ENCODE results near the gene HAND1.

The HAND1 gene

DNA sequence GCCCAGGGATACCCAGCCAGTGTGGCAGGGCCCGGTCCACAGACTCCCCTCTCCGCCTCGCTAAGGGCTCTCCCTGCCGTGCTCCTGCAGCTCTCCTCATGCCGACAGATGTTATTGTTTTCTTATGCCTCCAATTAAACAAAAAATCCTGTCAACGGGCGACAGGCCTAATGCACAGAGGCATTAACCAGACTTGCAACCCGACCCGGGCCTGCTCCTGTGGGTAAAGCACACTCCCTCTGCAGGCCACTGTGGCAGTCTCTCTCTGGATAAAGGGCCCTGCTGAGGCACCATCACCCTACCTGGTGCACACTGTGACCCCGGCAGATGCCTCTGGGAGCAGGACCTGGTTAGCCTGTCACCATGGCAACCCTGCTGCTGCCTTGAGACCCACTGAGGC is 27.5 kb upstream of the HAND1 start:
- no peak for ATAC-seq

DNA sequence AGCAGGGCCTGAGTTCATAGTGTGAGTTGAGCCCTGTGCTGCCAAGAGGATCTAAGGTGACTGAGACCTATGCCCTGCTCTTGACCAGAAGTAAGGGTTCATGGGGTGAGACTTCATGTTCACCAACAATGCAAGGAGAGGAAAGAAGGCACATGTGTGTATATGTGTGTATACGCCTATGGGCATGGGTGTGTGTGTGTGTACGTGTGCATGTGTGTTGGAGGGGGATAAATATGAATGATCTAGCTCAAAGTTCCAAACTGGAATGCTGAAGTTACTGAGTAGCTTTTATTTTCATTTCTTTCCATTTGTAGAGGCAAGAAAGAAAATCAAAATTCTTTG is 25.6 kb upstream of the HAND1 start:
- ATAC-seq: no peak

DNA sequence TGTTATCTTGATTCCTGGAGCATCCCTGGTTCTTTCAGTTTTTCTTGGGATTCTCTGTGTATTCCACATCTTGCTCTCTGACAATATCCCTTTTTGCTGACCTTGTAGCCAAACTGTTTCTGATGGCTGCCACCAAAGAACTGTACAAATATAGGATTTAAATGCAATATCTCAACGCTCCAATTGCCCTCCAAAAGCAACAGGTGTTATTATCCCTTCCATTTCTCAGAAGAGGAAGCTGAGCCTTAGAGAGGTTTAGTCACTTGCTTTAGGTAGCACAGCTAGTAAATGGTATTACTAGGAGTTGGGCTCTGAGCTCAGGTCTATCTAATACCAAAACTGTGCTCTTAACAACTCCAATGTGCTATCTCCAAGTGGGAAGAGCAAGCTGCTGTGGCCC is 24.2 kb upstream of the HAND1 start:
- no peak for ATAC-seq

DNA sequence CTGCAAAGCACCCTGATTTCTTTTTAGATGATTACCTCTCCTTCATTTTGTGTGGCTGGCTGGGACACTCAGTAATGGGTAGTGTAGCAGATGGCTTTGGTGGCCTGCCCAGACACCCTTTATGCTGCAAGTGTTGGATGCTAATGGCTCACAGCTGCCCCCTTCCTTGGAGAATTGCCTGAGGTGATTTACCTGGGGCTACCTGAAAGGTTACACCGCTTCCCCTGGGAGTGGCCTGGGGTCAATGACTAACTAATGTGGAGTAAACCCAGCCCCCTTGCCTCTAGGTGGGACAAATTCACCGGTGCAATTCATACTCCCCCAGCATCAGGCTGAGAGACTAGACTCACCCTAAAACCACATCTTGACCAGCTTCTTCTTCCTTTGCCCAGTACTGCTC is 23.5 kb upstream of the HAND1 start:
- ATAC-seq: no peak

DNA sequence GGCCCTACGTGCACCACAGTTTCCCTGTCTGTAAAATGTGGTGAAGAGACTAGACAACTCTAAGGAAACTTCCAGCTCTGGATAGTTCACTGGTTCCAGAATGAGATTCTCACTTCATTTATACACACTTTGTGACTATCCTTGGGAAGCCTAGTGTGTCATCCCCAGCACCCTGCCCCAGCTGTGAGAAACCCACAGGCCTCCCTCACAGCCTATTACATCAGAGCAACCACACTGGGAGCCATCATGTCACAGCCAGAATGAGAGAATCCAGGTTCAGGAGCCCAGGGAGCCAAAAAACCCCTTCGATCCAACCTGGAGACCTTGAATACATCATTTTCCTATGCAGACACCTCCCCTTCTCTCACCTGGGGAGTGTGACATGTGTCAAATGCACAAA is 21.0 kb upstream of the HAND1 start:
- ATAC-seq: no peak

DNA sequence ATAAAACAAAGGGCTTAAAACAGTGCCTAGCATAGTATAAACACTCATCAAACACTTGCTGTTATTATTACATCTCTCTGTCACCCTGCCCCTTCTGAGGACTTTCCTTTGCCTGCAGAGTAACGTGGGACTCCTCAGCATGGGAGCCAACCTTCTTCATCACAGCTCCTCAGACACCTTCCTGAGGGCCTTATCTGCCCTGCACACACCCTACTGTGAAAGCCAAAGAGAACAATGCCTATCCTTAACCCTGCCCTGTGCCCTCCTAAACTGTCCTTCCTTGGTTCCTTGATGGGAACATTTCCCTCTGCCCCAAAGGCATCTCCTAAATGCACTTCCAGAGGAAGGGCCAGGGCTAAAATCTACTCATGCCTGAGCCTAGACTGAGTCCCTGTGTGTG is 20.6 kb upstream of the HAND1 start:
- ATAC-seq: no peak

DNA sequence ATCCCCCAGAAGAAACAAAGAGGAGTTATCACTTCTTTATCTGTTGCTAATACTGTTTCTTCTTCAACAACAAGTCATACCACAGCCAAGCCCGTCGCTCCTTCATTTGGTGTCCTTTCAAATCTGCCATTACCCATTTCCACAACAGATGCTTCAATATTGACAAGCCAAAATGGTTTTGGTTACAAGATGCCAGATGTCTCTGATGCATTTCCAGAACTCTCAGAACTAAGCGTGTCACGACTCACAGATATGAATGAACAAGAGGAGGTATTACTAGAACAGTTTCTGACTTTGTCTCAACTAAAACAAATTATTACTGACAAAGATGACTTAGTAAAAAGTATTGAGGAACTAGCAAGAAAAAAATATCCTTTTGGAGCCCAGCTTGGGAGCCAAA is 16.0 kb upstream of the HAND1 start:
- ATAC-seq: no peak

DNA sequence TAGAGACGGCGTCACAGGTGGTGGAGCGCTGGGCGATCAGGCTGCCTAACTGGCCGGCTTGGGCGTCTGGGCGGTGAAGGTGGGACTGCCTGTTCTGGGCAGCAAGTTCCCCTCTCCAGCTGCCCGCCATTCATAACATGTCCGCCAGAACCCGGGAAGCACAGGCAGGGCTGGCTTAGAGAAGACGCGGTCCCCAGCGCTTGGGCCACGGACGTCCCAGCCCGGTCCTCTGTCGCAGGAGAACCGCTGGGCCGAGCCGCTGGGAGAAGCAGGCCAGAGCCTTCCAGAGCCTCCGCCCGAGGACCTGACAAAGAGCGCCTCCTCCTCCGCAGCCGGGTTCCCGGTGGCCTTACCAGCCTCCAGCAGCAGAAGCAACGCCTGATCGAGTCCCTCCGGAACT is 15.2 kb upstream of the HAND1 start:
- ATAC-seq: no peak

DNA sequence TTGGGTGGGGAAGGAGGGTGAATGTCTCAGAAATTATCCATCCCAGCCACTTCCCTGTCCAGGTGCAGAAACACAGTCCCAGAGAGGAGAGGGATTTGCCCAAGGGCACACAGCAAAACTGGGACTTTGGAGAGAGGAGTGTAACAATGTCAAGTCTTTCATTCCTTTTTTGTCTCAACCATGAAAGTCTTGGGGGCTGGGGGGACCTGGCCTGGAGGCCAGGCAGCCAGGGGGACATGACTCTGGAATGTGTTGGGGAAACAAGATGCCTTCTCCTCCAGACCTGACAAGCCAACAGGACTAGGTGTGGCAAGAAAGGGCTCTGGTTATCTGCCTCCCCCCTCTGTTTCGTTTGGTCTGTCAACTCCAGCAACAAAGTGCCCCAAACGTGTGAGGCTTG is 13.9 kb upstream of the HAND1 start:
- no peak for ATAC-seq

DNA sequence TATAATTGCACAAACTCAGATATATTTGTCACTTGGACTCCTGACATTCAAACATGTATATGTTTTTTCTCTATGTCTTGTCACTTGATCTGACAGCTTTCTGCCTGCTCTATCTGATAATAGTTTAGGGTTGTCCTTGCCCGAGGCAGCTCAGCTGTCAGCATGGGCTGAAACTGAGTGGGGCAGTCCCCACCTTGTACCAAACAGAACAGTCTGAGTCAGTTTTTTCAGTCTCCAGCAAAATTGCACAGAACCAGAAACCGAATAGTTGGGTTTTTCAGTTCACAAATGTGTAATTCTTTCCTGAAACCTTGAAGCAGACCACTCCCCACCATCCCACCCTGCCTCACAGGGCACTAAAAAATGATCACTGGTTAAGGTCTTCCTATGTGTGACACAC is 9.5 kb upstream of the HAND1 start:
- peak; percentile 98 for ATAC-seq

DNA sequence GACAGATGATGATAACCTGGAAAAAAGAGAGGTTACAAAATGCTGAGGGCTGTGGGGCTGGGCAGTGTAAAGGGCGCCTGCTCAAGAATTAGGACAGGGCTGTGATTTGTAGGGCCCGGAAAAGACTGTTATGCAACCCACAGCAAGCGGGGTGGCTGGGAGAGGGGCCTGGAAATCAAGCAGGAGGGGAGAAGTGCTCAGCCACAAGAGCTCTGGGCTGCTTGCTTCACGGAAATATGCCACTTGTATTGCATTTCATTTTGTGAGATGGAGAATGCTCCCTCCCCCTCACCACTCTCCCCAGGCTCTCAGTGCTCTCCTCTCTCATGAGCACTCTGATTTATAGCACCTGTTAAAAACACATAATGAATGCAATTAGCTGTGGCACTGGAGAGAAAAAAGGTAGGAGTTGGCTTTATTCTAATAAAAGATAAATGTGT is 8.4 kb upstream of the HAND1 start:
- ATAC-seq: no peak

DNA sequence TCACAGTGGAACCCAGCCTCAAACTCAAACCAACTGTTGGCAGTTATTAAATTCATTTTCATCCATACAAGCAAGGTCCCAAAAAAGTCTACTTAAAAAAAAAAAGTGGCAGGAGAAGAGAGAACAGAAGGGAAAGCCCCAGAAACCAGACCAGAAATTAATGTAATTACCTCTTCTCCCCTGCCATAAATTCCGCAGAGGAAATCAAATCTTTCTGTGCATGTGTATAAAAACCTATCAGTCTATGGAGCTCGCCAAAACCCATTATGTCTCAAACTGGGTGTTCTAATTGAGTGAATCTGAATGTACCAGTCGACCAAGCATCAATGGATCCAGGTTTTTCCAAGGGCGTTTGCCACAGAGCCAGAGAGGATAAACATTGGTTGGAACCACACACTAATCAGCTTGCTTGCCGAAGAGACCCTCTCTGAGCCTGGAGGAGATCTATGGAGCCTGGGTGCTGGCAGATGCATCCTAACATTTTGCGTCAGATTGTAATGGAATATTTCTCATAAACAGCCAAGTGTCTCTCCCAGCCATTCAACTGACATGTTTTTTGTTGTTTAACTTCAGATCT is 7.9 kb upstream of the HAND1 start:
- ATAC-seq: no peak

DNA sequence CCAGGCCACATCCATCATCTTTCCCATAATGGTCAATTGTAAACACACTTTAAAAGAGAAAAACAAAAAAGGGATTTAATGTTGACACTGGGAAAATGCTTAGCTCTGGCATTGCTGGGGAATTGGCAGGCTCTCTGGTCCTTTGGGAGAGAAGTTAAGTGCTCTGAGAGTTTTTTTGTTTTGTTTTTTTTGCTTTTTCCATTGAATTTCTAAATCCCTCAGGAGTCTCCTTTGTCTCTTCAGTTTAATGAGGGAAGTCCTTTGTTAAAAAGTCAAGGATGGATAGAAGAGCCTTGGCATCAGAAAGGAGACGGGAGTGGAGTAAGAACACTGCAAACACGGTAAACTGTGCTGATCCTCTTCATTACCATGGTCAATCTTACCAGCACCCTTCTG is 7.1 kb upstream of the HAND1 start:
- ATAC-seq: no peak

DNA sequence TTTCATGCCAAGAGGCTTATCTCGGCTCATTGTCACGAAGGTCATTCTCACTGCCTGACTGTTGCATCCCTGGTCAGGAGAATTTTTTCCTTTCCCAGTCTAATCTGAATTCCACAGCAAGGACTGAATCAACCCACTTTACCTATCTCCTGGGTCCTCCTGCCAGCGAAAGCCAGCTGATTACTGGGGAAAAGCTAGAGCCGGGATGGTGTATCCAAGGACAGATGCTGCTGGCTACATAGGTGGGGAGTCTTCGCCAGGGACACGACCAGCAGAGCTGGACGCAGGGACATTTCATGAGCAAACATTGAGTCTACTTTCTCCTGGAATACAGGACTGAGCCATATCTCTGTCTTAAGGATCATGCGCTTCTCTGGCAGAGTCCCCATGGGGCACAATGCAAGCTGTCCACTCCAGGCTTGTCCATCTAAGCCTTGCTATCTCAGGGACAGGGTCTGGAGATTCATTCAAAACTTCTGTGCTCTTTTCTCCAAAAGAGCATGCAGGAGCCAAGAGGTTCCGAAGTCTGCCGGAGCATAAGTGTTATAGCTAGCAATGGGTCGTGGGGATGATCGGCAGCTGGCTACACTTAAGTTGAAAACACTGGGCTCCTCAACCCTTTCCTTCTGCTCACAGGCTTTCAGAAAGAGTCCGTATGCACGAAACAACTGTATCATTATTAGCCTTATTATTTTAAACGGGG is 6.5 kb upstream of the HAND1 start:
- ATAC-seq: no peak

DNA sequence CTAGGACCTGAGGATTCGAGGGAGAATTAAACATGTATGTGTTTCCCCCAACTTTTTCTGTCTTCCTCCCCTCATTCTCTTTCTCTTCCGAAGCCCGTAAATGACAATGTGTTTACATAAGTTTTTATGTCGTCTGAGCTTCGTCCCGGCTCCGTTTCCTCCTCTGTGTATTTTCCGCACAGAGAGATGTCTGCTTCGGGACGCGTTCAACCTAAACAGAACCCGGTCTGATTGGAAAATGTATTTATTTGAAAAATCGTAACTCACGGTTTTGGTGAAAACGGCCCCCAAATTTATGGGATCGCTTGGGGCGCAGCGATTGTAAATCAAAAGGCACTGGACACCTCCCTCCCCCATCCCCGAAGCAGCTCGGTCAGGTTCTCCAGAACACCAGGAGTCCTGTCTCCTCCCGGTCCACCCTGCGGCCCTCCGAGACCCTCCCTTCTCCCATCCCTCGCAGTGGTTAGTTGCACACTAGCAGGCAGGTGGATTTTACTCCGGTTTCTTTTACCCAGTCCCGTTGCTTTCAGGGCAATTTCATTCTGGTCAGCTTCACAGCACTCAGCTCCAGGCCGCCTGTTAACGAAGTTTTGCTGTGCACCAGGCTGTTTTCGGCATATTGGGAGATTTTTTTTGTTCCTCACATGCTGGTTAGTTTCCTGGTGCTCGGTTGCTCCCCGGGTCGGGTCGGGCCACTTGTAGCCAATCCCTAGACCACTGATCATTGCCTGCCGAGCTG is 5.8 kb upstream of the HAND1 start:
- ATAC-seq: no peak

DNA sequence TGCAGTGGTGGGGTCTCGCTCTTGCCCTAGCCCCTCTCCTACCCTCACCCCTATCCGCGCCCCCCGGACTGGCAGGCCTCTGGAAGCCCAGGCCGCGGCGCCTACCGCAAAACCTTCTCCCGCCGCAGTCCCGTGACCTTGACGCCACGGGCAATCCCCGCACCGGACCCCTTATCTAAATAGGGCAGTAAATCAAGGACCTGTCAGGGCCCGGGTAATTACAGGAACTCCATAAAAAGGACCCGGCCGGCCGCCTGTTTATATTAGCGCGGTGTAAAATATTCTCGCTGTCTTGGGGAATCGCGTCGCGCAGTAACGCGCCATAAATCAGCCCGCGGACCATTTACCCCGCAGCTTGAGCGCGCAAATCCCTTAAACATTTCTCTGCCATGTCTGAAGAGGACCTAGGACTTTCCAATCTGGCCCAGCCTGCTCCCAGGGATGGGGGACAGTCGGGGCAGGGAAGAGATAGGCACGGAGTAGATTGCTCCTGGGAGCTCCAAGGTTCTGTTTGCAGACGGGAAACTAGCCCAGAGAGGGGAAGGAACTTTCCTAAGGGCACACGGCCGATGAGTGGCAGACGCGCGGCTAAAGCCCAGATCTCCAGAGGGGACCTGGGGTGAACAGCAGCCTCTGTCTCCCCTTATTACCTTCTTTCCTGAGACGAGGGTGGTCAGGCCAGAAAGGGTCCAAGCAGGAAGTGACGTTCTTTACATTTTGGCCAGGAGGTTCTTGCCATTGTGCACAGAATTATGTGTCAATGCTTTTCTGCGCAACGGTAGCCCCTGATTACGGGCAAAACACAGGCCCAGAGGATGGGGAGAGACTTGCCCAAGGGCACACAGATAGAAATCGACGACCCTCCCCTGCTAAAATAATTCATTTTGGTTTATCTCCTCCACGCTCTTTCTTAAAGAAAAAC is 4.8 kb upstream of the HAND1 start:
- no peak for ATAC-seq

DNA sequence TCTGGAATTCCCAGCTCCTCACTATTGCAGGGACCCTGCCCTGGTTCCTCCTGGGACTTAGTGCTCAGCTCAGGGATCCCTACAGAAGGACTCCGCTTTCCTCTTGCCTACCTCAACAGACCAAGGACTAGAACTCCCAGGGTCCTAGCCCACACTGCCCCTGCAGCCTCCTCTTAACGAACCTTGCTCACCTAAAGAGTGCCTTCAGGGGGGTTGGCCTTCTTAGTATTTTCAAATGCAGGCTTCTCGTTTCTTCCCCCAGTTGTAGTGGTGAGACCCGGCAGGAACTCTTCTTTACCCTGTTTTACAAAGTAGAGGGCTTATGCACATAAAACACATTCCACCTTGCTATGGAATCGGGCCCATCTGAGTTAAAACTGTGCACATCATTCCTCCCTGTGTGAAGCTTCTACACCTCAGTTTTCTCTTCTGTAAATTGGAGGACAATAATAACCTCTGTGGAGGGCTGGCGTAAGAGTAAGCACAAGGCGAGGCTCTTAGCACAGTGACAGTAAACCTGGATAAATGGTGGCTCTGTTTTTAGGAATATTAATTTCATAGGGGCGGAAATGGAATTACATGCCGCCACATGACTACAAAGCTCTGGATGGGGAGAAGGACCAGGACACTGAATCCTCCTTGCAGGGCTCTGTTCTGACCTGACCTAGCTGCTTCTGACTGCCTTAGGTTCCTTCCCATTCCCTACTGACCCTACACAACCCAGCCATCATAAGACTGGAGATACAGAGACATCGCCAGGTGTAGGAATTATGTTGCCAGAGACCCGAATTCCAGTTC is 3.8 kb upstream of the HAND1 start:
- no peak for ATAC-seq

DNA sequence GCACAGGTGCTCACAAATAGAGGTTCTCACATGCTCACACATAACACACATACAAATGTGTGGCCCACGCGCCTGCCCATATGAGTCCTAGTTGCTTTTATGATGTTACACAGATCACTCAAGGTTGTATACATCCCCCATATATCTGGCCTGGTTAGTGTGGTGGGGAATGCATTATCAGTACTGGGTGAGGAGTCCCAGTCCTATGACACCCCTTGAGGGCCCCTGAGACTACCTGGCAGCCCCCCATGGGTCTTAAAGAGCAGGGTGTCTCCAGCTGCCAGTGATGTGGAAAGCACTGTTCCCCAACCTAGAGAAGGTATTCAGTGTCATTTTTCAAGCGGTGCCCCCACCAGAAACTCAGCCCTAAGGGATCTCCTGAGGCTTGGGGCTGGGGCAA is 2.8 kb upstream of the HAND1 start:
- no peak for ATAC-seq

DNA sequence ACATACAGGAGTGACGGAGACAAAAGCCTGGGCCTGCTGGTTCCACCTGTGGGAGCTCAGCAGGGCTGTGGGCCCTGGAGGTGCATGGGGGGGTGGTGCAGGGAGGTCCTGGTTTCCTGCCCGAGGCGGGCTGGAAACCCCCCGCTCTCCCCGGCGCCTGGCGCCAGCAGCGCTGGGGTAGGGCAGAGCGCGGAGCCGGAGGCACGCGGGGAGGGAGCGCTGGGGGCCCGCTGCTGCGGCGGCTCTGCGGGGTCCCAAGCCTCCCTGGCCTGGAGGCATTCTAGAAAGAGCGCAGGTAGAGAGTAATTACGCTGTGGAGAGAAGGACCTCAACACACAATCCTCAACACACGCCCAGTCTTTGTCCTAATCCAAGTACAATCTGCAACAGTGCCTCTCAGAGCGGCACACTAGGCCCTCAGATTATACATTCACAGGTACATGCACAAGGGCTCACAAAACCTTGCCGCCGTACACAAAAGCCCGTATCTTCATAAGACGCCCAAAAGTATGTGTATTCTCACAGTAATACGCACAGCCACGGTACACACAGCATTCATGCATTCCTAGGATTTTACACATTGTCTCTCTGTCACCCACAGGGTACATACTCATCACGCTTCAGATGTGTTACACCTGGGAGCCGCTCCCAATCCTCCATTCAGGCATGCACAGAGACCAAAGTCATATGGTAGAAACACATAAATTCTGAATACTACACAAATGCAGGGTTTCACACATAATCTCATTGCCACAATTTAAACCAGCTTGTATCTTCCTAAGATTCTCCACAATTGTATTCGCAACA is 2.1 kb upstream of the HAND1 start:
- no peak for ATAC-seq

DNA sequence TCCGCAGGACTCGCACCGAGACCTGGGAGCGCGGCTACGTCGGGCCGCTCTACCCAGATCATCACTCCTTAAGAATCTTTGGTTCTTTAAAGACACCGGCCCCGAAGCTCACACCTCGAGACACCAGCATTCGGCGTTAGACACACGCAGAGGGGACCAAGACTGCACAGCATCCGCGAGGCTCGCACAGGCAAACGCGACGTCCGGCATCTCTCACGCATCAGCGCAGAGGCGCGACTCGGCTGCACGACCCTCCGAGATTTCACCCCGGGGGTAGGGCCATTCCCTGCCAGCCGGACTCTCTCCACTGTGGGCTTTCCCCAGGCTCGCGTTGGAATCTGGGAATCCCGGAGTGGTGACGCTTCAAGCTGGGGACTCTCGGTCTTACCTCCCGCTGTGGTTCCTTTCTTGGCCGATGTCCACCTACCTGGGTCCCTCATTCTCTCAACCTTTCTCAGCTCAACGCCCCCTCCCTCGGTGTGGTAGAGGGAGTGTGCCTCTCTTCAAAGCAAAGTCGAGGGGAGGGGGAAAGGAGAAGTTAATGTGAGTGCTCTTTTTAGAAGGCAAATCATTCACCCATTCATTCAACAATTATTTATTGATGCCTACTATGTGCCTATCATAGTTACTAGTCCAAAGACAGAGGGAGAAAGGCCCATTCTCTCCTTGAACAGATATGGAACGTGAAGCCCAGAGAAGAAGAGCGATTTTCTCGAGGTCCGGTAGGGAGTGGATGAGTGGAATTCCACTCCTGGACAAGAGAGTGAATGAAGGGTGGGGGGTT is 1.3 kb upstream of the HAND1 start:
- ATAC-seq: no peak

DNA sequence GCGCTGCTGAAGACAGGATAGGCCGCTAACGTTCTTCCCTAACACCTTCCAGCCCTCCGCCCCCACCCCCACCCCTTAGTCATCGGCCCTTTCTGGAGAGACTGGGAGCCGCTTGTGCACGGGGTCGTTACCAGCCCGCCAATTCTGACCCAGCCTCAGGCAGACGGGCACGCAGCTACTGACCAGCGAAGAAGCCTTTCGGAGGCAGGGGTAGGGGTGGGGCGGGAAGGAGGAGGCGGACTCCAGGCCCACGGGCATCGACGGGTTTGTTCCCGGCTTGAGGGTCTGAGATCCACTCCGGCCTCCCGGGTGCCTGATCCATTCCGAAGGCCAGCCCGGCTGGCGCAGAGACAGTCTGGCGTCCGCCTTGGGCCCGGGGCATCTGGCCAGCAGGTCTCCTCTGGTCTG is 729 bp upstream of the HAND1 start:
- ATAC-seq: no peak

All from activated CD4-positive, CD25-positive, alpha-beta regulatory T cell treated with anti-CD3 and anti-CD28 coated beads, Interleukin-2, amount 50 U/mL, for 24 hours (primary cell).